Epithelial cell of umbilical artery (primary cell): ENCODE measurements around the gene CAMK2G. TPM values are rescaled to one million over a fixed set of nuclear protein-coding genes. Genes with fewer than 3 reads are reported as not detected.

Experiments used
- total RNA-seq: library from RNA; depleted of rRNA; stranded (reverse); fragments of >200 nt; gene quantifications from 2 replicates; pipeline ENCODE4 v1.2.3, GENCODE V29; 2014

Gene CAMK2G
- total RNA-seq, result 22.4 and 22.5 TPM in 2 replicates

DNA sequence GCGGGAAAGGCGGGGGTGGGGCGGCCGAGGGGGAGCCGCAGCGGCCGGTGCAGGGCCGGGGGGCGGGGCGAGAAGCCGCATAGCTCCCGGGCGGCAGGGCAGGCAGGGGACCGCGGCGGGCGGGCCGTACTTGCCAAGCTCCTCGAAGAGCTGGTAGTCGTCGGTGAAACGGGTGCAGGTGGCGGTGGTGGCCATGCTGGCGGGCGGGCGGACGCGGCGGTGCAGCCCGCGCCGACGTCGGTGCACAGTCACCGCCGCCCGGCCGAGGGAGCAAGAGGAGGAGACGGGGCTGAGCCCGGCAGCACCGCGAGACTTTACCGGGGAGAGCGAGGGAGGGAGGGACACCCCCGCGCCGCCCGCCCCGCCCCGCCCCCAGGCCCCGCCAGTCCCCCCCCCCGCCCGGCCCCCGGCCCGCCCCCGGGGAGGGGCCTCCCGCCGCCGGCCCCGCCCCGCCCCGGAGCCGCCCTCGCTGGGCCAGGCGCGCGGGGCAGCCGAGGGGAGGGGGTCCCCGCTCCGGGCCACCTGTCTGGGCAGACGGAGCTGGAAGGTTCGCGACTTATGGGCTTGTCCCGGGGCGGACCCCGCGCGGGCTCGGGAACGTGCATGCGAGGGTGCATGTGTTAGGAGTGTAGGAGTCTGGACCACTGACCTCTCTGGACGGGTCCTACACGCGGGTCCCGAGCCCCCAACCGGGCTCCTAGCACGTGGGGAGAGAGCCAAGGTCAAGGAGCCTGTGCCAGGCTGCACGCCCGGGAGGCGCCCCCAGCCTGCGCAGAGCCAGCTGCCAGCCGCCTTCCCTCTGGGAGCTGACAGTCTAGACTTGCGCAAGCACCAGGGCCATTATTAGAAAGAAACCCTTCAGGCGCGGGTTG is at the start of gene CAMK2G:
Gene CAMK2G (minus strand): TSS at position 289 of the 872 bp plus-strand sequence. CDS start 94 bp downstream, at position 195.

GRCh38 chr10:73910764-73911552 is 36.6 kb upstream of the CAMK2G start, which contains the start of gene PLAU:
Gene PLAU, plus strand, starts transcription at chr10:73911132. Its CDS starts 424 bp downstream, at chr10:73911556.

DNA sequence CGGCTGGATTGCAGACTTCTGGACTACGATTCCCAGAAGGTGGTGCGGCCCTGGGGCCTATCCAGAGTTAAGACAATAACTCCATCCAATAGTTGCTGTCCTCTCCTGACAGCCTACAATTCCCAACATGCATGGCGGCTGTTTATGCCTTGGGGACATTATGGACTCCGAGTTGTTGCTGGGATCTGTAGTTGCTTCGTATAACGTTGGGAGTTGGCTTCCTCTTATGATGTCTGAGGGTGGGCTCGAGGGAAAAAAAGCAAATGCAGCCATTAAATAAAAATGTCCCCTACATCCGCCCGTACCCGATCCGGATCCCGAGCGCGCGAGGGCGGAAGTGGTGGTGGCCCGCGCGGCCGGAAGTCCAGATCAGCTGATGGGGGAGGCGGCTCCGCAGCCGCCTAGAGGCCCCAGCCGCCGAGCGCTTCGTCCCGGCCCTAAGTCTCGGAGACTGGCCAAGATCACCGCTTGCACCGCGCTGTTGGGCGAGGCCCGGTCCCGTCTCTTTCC is 89.1 kb downstream of the CAMK2G start, which contains the start of gene ZSWIM8:
Gene ZSWIM8 (plus strand): TSS at position 396 of the 510 bp plus-strand sequence. CDS start 273 bp downstream, outside the sequence.

DNA sequence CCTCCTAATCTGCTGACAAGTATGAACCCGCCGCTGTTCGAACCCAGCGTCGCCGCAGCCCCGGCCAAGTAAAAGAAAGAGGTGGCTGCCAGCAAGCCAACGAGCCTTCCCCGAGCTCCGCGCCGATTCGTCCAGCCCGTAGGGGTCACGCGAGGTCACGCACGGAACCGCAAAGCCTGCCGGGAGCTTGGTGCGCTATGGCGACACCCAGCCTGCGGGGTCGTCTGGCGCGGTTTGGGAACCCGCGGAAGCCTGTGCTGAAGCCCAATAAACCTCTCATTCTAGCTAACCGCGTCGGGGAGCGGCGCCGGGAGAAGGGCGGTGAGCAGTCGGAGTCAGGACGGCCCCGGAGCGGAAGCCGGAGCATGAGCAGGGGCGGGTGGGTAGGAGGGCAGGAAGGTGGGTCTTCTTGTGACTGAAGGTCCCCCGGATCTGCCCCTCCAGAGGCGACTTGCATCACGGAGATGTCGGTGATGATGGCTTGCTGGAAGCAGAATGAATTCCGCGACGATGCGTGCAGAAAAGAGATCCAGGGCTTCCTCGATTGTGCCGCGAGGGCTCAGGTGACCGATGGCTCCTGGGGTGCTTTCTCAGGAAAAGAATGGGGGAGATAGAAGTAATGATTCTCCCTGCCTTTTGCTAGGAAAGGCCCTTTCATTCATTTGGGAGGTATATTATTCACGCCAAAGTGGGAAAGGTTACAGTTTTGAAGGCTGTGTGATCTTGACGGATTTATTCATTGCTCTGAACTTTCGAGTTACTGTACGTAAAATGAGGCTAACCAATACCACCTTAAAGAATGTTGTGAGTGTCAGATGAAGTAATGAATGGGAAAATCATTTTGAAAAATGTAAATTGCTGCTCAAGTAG is 92.2 kb downstream of the CAMK2G start, which contains the start of gene CHCHD1:
Gene CHCHD1 (plus strand): TSS at position 170 of the 870 bp plus-strand sequence. CDS start 28 bp downstream, at position 198.

Other genes with a start within 250 kb of the CAMK2G start
- not detected in 2 replicates for gene MYOZ1, start 233.1 kb downstream of the CAMK2G start, total RNA-seq
- not detected in 2 replicates for gene SYNPO2L, start 218.5 kb downstream of the CAMK2G start, total RNA-seq
- gene AGAP5, start 176.4 kb downstream of the CAMK2G start, total RNA-seq, result 1.1 and 1.6 TPM in 2 replicates
- gene SEC24C, start 130.2 kb downstream of the CAMK2G start, total RNA-seq, result 52.1 and 56.5 TPM in 2 replicates
- gene CHCHD1, start 92.5 kb downstream of the CAMK2G start, total RNA-seq, result 32.8 and 37.4 TPM in 2 replicates
- 27.6 and 29.0 TPM in 2 replicates for gene ZSWIM8, start 88.9 kb downstream of the CAMK2G start, total RNA-seq
- gene NDST2, start 63.0 kb downstream of the CAMK2G start, total RNA-seq, result 8.4 and 31.2 TPM in 2 replicates
- gene PLAU, start 36.6 kb upstream of the CAMK2G start, total RNA-seq, result 26.6 and 48.6 TPM in 2 replicates
- 128 and 186 TPM in 2 replicates for gene VCL, start 123.6 kb upstream of the CAMK2G start, total RNA-seq